ENCODE measurements around the gene ZNF841.
"Not testable (repeated sequence)": the region's sequence is repeated elsewhere in the genome, so short reads cannot be mapped to it uniquely, and the experiment has no call there.

ZNF841 gene

GRCh38 chr19:52066258-52066863, 29.2 kb downstream of the ZNF841 start:
- DNase-seq (ENCODE audit: low read depth in 2 of 2) = no peak

GRCh38 chr19:52065399-52065798, 30.2 kb downstream of the ZNF841 start:
- no peak for DNase-seq (ENCODE audit: low read depth in 2 of 2)

GRCh38 chr19:52056480-52056879, 39.1 kb downstream of the ZNF841 start:
- DNase-seq (ENCODE audit: low read depth in 2 of 2) = not testable (repeated sequence)

GRCh38 chr19:52051736-52052135, 43.8 kb downstream of the ZNF841 start:
- DNase-seq (ENCODE audit: low read depth in 2 of 2) = not testable (repeated sequence)

DNA sequence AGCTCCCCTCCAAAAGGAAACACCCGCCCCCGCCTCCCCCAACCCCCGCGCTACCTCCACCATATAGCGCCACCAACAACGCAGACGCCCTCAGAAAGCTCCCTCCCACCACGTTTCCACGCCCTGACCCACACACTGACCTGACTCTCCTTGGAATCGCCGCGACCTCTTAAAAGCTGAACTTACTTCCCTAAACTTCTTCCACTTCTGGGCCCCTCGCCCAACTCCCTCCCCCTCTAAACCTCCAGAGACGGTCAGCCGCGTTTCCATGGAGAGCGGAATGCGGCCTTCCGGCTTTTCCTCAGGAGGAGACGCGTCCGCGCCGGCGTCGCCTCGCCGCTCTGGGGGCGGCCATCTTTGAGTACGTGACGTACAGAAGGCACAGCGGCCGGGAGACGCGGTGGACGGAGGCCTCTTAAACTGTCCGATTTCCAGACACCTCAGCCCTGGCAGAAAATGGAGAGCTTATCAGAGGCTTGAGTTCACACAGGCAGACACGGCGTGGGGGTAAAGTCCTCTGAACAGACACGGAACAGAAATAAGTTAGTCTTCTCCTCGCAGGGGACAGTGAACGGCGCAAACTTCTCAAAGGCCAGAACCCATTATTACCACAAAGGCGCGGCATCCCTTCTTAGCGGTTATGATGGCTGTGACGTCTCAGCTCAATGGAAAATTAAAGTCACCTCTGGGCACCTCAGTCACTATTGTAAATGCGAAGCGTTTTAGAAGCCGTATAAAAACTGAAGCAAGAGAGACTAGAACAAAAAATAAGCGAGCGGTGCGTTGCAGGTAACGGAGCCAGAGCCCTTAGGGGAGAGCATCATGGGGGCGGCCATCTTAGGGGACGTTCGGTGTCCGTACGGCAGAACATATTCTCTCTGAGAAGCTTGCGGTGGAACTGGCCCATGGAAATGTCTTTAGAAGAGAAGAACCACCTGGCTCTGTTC, 46.7 kb downstream of the ZNF841 start, which contains the start of gene ZNF432:
Gene ZNF432, minus strand, starts transcription at position 284 of the 947 bp plus-strand sequence. CDS start 1,970 bp downstream, outside the sequence.
- peak; percentile 70 to 81 for DNase-seq (ENCODE audit: low read depth in 2 of 2)

DNA sequence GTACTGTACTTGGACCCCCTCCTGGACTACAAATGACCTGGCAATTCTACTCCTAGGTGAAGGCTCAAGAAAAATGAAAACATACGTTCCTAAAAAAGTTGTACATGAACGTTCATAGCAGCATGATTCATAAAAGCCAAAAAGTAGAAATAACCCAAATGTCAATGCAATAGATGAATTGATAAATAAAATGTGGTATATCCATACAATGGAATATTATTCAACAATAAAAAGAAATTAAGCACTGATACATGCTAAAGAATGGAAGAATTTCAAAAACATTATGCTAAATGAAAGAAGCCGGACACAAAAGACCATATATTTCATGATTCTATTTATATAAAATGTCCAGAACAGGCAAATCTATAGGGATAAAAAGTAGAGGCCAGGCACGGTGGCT, 56.4 kb downstream of the ZNF841 start:
- DNase-seq (ENCODE audit: low read depth in 2 of 2) = no peak

- no peak for DNase-seq (ENCODE audit: low read depth in 2 of 2)
These were observed 61.4 kb downstream of the ZNF841 start for GRCh38 chr19:52034051-52034728.

GRCh38 chr19:52028780-52029123, 66.8 kb downstream of the ZNF841 start:
- no peak for DNase-seq (ENCODE audit: low read depth in 2 of 2)

GRCh38 chr19:52028027-52028779, 67.4 kb downstream of the ZNF841 start, which contains the start of gene ZNF614:
ZNF614 (minus strand) TSS chr19:52028379; CDS start chr19:52025745, 2,634 bp downstream.
- peak; percentile 74 to 76 for DNase-seq (ENCODE audit: low read depth in 2 of 2)

GRCh38 chr19:52026255-52026990, 69.1 kb downstream of the ZNF841 start:
- not testable (repeated sequence) for DNase-seq (ENCODE audit: low read depth in 2 of 2)

GRCh38 chr19:52024478-52024877, 71.1 kb downstream of the ZNF841 start:
- not testable (repeated sequence) for DNase-seq (ENCODE audit: low read depth in 2 of 2)

DNA sequence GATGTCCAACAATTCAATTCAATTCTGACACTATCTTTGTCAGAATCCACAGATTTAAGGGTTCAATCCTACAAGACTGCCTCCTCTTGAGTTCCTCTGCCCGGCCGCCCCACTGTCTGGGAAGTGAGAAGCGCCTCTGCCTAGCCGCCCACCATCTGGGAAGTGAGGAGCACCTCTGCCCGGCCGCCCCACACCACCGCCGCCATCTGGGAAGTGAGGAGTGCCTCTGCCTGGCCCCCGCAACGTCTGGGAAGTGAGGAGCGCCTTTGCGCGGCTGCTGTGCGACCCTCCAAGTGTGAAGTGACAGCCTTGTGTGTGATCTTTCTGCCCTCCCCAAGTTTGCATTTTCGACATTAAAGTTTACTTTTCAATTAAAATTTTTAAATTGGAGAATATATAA, 73.4 kb downstream of the ZNF841 start:
- DNase-seq (ENCODE audit: low read depth in 2 of 2) = no peak

- DNase-seq (ENCODE audit: low read depth in 2 of 2) = no peak
These were observed 75.1 kb downstream of the ZNF841 start for GRCh38 chr19:52020506-52020905.
